Upper lobe of left lung (tissue), 4 donors: ENCODE measurements around the gene TRMT2B.

Source experiments
- CTCF ChIP-seq, 6 experiments: fragments of 450-650 bp in 4 of 6; fragments of 200-600 bp in 2 of 6; sonication (generic) in 2 of 6; IDR thresholded peaks; one replicate each; pipeline ENCODE4 v1.5.1; 2016 to 2019; ENCODE audit warnings: antibody characterized with exemption in 6 of 6
- EP300 ChIP-seq, 4 donors: sonication (generic); formaldehyde crosslinking; IDR thresholded peaks; one replicate each; pipeline ENCODE4 v1.5.1; 2017; ENCODE audit warnings: antibody characterized with exemption in 4 of 4, control low read depth in 2 of 4
- POLR2A ChIP-seq, 4 donors: fragments of 450-650 bp; IDR thresholded peaks; one replicate each; pipeline ENCODE4 v1.5.1; 2016 to 2017; ENCODE audit warnings: antibody characterized with exemption in 4 of 4, mild to moderate bottlenecking in 2 of 4
- POLR2AphosphoS5 ChIP-seq, 2 donors: sonication (generic); formaldehyde crosslinking; IDR thresholded peaks; one replicate each; pipeline ENCODE4 v1.5.1; 2017; ENCODE audit warnings: antibody characterized with exemption in 2 of 2

- no peak for TF ChIP-seq CTCF (IDR thresholded peaks at IDR 0.05)
- no peak for TF ChIP-seq EP300 (IDR thresholded peaks at IDR 0.05)
- TF ChIP-seq POLR2A (IDR thresholded peaks at IDR 0.05) = no peak
- TF ChIP-seq POLR2AphosphoS5 (IDR thresholded peaks at IDR 0.05) = no peak
Observed at GRCh38 chrX:101081231-101081630, 29.3 kb upstream of the TRMT2B start.
